Occipital lobe (tissue), 2 donors: ENCODE results near the gene HSD17B1. TPM values are rescaled to one million over a fixed set of nuclear protein-coding genes. Genes with fewer than 3 reads are reported as not detected.
"Not testable (repeated sequence)": the region's sequence is repeated elsewhere in the genome, so short reads cannot be mapped to it uniquely, and the experiment has no call there.

Source experiments
- DNase-seq: peaks from one replicate; lab custom pipeline; 2025; lab: John Stamatoyannopoulos, UW
- total RNA-seq: library from RNA; depleted of rRNA; stranded (reverse); fragments of >200 nt; gene quantifications from one replicate; pipeline ENCODE4 v1.2.3, GENCODE V29; 2014

HSD17B1 gene
- total RNA-seq, 1 donor from 2014 or later = 0.62 TPM

- no peak for DNase-seq
Observed at GRCh38 chr17:42522798-42523278, 29.9 kb upstream of the HSD17B1 start.

- no peak for DNase-seq
Observed at GRCh38 chr17:42525221-42525620, 27.5 kb upstream of the HSD17B1 start.

DNA sequence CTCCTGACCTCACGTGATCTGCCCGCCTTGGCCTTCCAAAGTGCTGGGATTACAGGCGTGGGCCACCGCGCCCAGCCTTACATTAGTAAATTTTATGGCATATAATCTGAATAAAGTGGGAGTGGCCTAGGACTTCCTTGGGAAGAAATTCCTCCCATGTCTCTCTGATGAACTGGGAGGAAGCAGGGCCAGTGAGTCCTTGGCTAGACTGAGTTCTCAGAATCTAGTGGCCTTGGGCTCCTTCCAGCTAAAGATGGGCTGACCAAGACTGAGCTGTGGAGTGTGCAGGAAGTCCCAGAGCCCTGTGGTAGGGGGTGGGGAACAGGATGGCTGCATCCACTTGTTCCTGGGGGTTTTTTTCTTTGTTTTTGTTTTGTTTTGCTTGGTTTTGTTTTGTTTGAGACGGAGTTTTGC, 26.7 kb upstream of the HSD17B1 start:
- no peak for DNase-seq

GRCh38 chr17:42527932-42528331, 24.8 kb upstream of the HSD17B1 start:
- no peak for DNase-seq

DNA sequence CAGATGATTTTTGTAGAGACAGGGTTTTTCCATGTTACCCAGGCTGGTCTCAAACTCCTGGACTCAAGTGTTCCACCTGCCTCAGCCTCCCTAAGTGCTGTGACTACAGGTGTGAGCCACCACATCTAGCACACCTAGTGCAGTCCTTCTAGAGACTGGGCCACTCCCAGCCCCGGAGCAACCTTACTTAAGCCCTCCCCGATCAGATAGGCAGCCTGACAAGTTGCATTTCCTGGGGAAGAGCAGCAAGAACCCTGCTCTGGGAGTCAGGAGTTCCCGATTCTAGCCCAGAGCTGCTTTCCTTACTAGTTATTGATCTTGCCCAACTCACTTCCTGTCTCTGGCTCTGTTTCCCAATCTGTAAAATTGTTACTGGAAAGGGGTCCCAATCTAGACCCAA, 23.7 kb upstream of the HSD17B1 start:
- no peak for DNase-seq

DNA sequence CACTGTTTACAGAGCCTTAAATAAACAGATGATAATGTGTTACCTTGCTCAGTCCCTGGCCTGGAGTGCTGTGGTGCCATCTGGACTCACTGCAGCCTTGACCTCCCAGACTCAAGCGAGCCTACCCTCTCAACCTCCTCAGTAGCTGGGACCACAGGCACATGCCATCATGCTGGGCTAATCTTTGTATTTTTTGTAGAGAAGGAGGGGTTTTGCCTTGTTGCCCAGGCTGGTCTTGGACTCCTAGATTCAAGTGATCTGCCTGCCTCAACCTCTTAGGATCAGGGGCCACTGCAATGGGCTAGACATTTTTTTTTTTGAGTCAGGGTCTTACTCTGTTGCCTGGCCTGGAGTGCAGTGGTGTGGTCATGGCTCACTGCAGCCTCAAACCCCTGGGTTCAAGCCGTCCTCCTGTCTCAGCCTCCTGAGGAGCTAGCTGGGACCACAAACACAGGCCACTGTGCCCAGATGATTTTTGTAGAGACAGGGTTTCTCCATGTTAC, 21.7 kb upstream of the HSD17B1 start:
- no peak for DNase-seq

- peak; percentile 32 for DNase-seq
Observed at GRCh38 chr17:42531455-42532354, 21.0 kb upstream of the HSD17B1 start.

DNA sequence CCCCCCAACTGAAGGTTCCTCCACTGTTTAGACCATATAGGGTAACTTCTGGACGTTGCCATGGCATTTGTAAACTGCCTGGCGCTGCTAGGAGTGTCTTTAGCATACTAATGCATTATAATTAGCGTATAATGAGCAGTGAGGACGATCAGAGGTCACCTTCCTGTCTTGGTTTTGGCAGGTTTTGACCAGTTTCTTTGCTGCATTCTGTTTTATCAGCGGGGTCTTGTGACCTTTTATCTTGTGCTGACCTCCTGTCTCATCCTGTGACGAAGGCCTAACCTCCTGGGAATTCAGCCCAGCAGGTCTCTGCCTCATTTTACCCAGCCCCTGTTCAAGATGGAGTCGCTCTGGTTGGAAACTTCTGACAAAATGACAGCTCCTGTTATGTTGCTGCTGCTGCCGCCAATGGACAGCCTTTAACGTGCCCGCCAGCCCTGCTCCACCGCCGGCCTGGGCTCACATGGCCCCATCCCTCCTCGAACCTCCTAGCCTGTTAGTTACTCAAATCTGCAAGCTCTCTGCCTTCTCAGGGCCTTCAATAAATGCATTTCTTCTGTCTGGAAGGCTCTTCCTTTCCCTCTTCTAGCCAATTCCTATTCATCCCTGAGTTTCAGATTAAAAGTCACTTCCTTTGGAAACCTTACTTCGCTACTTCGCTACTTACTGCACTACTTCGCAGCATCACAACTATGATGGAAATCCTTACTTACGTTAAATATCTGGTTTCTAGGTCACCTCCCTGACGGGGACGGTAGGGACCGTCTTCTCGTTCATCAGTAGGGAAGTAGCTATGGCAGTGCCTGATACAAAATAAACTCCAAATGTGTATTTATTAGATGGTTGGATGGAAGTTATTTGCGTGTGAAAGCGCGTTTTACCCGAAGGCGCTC, 17.3 kb upstream of the HSD17B1 start:
- DNase-seq = no peak

DNA sequence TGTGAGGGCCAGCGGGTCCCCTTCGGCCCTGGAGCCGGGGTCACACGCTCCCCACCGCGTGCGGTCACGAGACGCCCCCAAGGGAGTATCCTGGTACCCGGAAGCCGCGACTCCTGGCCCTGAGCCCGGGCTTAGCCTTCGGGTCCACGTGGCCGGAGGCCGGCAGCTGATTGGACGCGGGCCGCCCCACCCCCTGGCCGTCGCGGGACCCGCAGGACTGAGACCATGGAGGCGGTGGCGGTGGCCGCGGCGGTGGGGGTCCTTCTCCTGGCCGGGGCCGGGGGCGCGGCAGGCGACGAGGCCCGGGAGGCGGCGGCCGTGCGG, 16.7 kb upstream of the HSD17B1 start, which contains the start of gene NAGLU:
NAGLU (plus strand) TSS at position 194 of the 324 bp plus-strand sequence; CDS start at position 226, 32 bp downstream.
- peak; percentile 80 for DNase-seq

- DNase-seq = peak; percentile 74
Observed at GRCh38 chr17:42536372-42537155, 16.2 kb upstream of the HSD17B1 start.

DNA sequence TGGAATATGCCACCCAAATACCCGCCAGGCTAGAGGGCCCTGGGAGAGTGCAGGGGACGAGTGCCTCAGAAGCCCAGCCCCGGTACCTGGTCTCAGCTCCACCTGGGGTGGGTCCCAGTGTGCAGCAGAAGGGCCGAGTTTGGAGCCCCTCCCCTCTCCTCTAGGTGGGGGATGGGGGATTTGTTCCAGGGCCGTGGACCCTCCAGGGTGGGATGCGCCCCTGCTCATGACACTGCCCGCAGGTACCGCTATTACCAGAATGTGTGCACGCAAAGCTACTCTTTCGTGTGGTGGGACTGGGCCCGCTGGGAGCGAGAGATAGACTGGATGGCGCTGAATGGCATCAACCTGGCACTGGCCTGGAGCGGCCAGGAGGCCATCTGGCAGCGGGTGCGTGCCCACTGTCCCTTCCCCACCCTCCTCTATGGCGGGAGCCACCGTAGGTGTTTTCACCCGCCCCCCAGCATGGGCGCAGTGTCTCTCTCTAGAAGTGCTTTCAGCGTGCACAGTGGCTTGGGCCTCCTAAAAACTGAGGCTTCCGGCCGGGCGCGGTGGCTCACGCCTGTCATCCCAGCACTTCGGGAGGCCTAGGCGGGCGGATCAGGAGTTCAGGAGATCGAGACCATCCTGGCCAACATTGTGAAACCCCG, 15.4 kb upstream of the HSD17B1 start:
- DNase-seq = no peak

- no peak for DNase-seq
Observed at GRCh38 chr17:42537826-42538451, 14.8 kb upstream of the HSD17B1 start.

DNA sequence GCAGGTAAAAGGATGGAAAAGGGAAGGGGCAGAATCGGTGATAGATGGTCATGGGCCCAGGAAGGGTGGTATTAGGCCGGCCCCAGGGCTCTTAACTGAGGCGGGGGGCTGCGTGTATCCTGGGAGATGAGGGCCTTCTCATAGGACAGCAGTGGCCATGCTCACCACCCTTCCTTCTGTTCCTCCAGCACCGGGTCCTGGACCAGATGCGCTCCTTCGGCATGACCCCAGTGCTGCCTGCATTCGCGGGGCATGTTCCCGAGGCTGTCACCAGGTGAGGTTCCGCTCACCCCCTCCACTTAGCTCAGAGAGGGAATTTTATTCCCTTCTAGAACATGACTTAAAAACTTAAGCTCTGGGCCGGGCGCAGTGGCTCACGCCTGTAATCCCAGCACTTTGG, 14.2 kb upstream of the HSD17B1 start:
- no peak for DNase-seq

DNA sequence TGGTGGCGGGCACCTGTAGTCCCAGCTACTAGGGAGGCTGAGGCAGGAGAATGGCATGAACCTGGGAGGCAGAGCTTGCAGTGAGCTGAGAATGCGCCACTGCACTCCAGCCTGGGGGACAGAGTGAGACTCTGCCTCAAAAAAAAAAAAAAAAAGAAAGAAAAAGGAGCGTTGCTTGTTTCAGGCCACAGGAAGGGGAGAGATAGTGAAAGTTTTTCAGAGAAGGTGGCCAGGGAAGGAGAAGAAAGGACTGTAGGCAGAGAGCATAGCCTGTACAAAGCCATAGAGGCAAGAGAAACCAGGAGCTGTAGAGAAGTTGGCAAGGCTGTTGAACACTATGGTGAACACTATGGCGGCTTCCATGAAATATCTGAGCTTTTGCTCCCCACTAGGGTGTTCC, 12.2 kb upstream of the HSD17B1 start:
- not testable (repeated sequence) for DNase-seq

DNA sequence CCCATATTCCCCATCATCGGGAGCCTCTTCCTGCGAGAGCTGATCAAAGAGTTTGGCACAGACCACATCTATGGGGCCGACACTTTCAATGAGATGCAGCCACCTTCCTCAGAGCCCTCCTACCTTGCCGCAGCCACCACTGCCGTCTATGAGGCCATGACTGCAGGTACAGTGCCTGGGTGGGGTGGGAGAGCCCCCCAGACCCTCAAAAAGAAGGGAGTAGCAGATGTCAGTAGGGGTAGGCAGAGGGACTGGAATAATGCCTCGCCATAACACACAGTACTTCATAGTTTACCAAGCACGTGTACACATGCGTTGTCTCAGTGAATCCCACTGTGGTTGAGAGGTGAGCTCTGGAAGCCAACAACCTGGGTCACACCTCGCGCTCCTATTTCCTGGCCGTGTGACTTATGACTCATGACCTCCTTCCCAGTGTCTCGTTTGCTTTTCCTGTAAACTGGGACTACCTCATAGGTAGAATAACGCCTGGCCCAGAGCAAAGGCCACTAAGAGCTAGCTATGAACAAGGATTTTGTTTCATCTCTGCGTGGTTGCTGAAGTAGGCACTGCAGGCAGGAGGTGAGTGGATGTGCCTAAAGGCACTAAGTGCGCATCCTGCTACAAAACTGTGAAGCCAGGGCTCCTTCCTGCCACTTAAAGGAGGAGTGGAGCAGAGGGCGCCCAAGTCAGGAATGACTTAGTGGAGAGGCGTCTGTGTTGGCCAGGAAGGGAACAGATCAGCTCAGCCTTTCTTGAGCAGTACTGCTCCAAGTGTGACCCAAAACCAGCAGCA, 11.5 kb upstream of the HSD17B1 start:
- DNase-seq = no peak

GRCh38 chr17:42543190-42544079, 9.3 kb upstream of the HSD17B1 start:
- DNase-seq = no peak

DNA sequence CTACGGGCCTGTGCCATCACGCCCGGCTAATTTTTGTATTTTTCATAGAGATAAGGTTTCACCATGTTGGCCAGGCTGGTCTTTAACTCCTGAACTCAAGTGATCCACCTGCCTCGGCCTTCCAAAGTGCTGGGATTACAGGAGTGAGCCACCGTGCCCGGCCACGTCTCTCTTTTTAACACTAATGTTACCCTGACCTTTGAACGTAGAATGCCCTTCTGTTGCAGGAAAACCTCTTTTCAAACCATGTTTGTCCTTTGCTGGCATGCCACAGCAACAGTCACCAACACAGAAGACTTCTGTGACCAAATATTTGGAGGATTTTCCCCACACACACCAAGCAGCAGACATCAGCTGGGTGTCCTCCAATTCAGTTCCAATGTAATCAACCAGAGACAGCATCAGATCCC, 7.8 kb upstream of the HSD17B1 start:
- DNase-seq = no peak
